HEK293T (cell line): Measurements from ENCODE around the gene SAFB.

Source experiments
- ARNT ChIP-seq: fragments of 450-650 bp; IDR thresholded peaks from 2 replicates; pipeline ENCODE4 v1.6.1; 2017; ENCODE audit warnings: mild to moderate bottlenecking
- BHLHE40 ChIP-seq: fragments of 450-650 bp; IDR thresholded peaks from 2 replicates; pipeline ENCODE4 v1.6.1; 2016; ENCODE audit warnings: mild to moderate bottlenecking, moderate library complexity, borderline replicate concordance
- ELF4 ChIP-seq: fragments of 450-650 bp; IDR thresholded peaks from 2 replicates; pipeline ENCODE4 v1.6.1; 2017; ENCODE audit warnings: antibody characterized with exemption
- FOXA1 ChIP-seq: fragments of 450-650 bp; IDR thresholded peaks from 2 replicates; pipeline ENCODE4 v1.6.1; 2016; ENCODE audit warnings: mild to moderate bottlenecking
- FOXK2 ChIP-seq: fragments of 450-650 bp; IDR thresholded peaks from 2 replicates; pipeline ENCODE4 v1.6.1; 2016; ENCODE audit warnings: mild to moderate bottlenecking
- FOXM1 ChIP-seq: fragments of 450-650 bp; IDR thresholded peaks from 2 replicates; pipeline ENCODE4 v1.6.1; 2017; ENCODE audit warnings: mild to moderate bottlenecking, borderline replicate concordance
- L3MBTL2 ChIP-seq: fragments of 450-650 bp; conservative IDR thresholded peaks from 2 replicates; pipeline ENCODE4 v1.6.1; 2016; ENCODE audit warnings: mild to moderate bottlenecking
- LEF1 ChIP-seq: fragments of 450-650 bp; IDR thresholded peaks from 2 replicates; pipeline ENCODE4 v1.6.1; 2017; ENCODE audit warnings: mild to moderate bottlenecking, borderline replicate concordance
- NFRKB ChIP-seq: fragments of 450-650 bp; IDR thresholded peaks from 2 replicates; pipeline ENCODE4 v1.6.1; 2016; ENCODE audit warnings: mild to moderate bottlenecking, moderate library complexity
- SP1 ChIP-seq: fragments of 450-650 bp; IDR thresholded peaks from 2 replicates; pipeline ENCODE4 v1.6.1; 2017
- SUZ12 ChIP-seq: fragments of 450-650 bp; IDR thresholded peaks from 2 replicates; pipeline ENCODE4 v1.6.1; 2016; ENCODE audit warnings: mild to moderate bottlenecking
- TARDBP ChIP-seq: fragments of 450-650 bp; IDR thresholded peaks from 2 replicates; pipeline ENCODE4 v1.6.1; 2016
- ZNF384 ChIP-seq: fragments of 450-650 bp; IDR thresholded peaks from 2 replicates; pipeline ENCODE4 v1.6.1; 2016
- TF ChIP-seq, protein P1 (sequence below): fragments of 450-650 bp; IDR thresholded peaks from 2 replicates; pipeline ENCODE4 v1.6.1; 2016

DNA sequence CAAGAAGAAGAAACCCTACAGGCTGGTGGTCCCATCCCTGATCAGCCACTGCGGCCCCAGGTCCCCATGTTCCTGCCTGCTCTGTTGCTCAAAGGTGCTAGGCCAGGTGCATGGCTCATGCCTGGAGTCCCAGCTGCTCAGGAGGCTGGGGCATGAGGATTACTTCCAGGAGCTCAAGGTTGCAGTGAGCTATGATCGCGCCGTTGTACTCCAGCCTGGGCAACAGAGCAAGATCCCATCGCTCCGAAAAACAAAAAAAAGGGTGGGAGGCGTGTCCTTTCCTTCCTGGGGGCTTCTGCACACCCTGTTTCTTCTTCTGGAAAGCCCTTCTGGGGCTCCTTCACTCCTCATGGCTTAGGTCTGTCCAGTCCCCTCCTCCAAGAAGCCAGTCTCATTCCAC, 43.2 kb upstream of the SAFB start:
- TF ChIP-seq SP1 = no peak
- TF ChIP-seq ARNT = no peak
- TF ChIP-seq BHLHE40 = no peak
- TF ChIP-seq LEF1 = no peak
- no peak for TF ChIP-seq FOXA1
- no peak for TF ChIP-seq ZNF384
- TF ChIP-seq L3MBTL2 = no peak
- no peak for TF ChIP-seq FOXM1
- no peak for TF ChIP-seq TARDBP
- TF ChIP-seq SUZ12 = no peak
- no peak for TF ChIP-seq FOXK2
- TF ChIP-seq ELF4 = no peak
- no peak for TF ChIP-seq NFRKB
- TF ChIP-seq, protein P1, sequence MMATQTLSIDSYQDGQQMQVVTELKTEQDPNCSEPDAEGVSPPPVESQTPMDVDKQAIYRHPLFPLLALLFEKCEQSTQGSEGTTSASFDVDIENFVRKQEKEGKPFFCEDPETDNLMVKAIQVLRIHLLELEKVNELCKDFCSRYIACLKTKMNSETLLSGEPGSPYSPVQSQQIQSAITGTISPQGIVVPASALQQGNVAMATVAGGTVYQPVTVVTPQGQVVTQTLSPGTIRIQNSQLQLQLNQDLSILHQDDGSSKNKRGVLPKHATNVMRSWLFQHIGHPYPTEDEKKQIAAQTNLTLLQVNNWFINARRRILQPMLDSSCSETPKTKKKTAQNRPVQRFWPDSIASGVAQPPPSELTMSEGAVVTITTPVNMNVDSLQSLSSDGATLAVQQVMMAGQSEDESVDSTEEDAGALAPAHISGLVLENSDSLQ = no peak
